OCI-LY3 (cell line): ENCODE results near the gene IL16.

Experiments used
- H2AFZ ChIP-seq: fragments of 200-600, 300-600 bp; shearing (Covaris generic); 2 replicates; pipeline ENCODE4 v1.6.0; 2014; ENCODE audit warnings: antibody characterized with exemption, low read depth, low read length
- H3K27ac ChIP-seq: fragments of 200-600, 300-600 bp; sonication (generic); 2 replicates; pipeline ENCODE4 v1.5.1; 2014; ENCODE audit warnings: mild to moderate bottlenecking, low read length, moderate library complexity, mixed read lengths
- H3K27me3 ChIP-seq: fragments of 200-600, 300-600 bp; sonication (generic); 2 replicates; pipeline ENCODE4 v1.6.1; 2014; ENCODE audit warnings: low read depth, low read length, mixed read lengths
- H3K36me3 ChIP-seq: fragments of 200-600, 300-600 bp; sonication (generic); replicated peaks from 2 replicates; pipeline ENCODE3; 2014; ENCODE audit warnings: low read depth, low read length, mixed read lengths
- H3K4me1 ChIP-seq: fragments of 300-600, 200-600 bp; sonication (generic); 2 replicates; pipeline ENCODE4 v1.6.1; 2014; ENCODE audit warnings: low read length, mixed read lengths
- H3K4me2 ChIP-seq: fragments of 200-600, 300-600 bp; sonication (generic); 2 replicates; pipeline ENCODE4 v1.6.1; 2014; ENCODE audit warnings: low read length, mixed read lengths
- H3K4me3 ChIP-seq: fragments of 300-600, 200-600 bp; sonication (generic); 2 replicates; pipeline ENCODE4 v1.5.1; 2014; ENCODE audit warnings: antibody characterized with exemption, mild to moderate bottlenecking, low read length, moderate library complexity
- H3K79me2 ChIP-seq: fragments of 300-600, 200-600 bp; shearing (Covaris generic); 2 replicates; pipeline ENCODE4 v1.6.1; 2014; ENCODE audit warnings: mild to moderate bottlenecking, low read length, mixed read lengths
- H3K9ac ChIP-seq: fragments of 300-600, 200-600 bp; shearing (Covaris generic); 2 replicates; pipeline ENCODE4 v1.6.0; 2014; ENCODE audit warnings: mild to moderate bottlenecking, low read length, moderate library complexity
- H3K9me3 ChIP-seq: fragments of 200-600, 300-600 bp; shearing (Covaris generic); 2 replicates; pipeline ENCODE4 v1.6.1; 2014; ENCODE audit warnings: low read length, mixed read lengths; ENCODE audit not compliant: insufficient read depth
- H4K20me1 ChIP-seq: fragments of 200-600, 300-600 bp; sonication (generic); 2 replicates; pipeline ENCODE4 v1.6.1; 2016; ENCODE audit warnings: low read length, mixed read lengths; ENCODE audit not compliant: insufficient read depth
- EZH2phosphoT487 ChIP-seq: fragments of 200-600 bp; shearing (Covaris generic); IDR thresholded peaks from 2 replicates; pipeline ENCODE4 v1.6.1; 2018; ENCODE audit warnings: antibody characterized with exemption, mixed run types, low read depth
- TF ChIP-seq, protein P1 (sequence below): fragments of 200-600, 300-600 bp; sonication (generic); IDR thresholded peaks from 2 replicates; pipeline ENCODE4 v1.5.1; 2014; ENCODE audit warnings: antibody characterized with exemption, low read length, low read depth

IL16 gene

DNA sequence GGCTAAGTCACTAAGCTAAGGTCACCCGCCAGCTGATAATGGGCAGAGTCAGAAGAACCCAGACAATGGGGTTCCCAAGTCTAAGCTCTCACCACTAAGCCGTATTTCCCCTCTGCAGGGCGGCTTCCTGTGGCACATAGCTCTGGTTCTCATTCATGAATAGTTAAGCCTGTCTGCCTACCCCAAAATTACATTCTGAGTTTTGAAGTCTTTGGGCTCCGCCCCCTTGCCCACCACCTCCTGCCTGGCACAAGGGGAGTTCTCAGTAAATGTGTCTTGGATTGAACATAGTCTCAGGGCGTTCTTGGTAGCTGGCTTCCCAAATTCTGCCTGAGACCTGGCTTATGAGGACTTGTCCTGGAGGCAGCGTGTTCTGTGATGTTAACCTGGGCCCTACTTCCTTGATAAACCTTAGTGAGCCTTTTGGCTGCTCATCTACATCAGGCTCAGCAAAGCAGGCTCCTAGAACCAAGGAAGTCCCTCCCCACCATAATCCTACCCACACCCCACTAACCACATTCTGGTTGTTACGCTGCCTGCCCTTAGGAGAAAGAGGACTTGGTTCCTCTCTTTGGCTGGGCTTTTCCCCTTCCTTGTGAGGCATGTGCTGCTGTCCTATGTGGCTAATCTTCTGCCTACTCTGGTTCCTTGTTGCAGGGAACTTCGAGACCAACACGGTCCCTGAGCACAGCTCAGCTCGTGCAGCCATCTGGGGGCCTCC lies 72.4 kb downstream of the IL16 start:
- H3K36me3 ChIP-seq: no peaks in the 10 kb centered on the region
- no peak overlapping the region for H3K4me3 ChIP-seq
- H3K27ac ChIP-seq: no peak overlapping the region
- no peak overlapping the region for H3K9ac ChIP-seq
- no peaks in the 10 kb centered on the region for H3K79me2 ChIP-seq
- H4K20me1 ChIP-seq: no peaks in the 10 kb centered on the region
- no peaks in the 10 kb centered on the region for H3K9me3 ChIP-seq
- peaks cover 20% of the 10 kb centered on the region for H3K4me1 ChIP-seq
- H3K4me2 ChIP-seq: no peak overlapping the region
- TF ChIP-seq, protein P1, sequence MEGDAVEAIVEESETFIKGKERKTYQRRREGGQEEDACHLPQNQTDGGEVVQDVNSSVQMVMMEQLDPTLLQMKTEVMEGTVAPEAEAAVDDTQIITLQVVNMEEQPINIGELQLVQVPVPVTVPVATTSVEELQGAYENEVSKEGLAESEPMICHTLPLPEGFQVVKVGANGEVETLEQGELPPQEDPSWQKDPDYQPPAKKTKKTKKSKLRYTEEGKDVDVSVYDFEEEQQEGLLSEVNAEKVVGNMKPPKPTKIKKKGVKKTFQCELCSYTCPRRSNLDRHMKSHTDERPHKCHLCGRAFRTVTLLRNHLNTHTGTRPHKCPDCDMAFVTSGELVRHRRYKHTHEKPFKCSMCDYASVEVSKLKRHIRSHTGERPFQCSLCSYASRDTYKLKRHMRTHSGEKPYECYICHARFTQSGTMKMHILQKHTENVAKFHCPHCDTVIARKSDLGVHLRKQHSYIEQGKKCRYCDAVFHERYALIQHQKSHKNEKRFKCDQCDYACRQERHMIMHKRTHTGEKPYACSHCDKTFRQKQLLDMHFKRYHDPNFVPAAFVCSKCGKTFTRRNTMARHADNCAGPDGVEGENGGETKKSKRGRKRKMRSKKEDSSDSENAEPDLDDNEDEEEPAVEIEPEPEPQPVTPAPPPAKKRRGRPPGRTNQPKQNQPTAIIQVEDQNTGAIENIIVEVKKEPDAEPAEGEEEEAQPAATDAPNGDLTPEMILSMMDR: no peak
- TF ChIP-seq EZH2phosphoT487: no peak
- 0 out of 2 replicates have a peak overlapping the region, but pooled peaks have one; percentile 2 for H2AFZ ChIP-seq
- no peaks in the 10 kb centered on the region for H3K27me3 ChIP-seq

DNA sequence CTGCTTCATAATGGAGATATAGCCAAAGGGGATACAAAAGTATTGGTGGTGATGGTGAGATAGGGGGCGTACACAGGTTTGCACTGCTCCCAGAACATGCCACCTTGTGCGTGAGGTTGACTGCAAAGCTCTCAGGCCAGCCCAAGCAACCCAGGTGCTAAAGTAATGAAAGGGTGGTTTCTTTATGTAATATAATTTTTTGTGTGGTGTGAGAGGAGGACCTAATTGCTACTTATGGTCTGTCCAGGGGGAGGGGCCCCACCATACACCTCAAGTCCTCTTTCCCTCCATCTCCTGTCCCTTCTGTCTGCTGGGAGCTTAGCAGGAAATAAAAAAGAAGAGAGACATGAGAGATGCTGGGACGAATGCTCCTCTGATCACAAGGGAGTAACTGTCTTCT lies 73.5 kb downstream of the IL16 start:
- Histone ChIP-seq H3K79me2 (no peaks in the 10 kb centered on the region), H3K27ac (no peak overlapping the region), H3K9me3 (no peaks in the 10 kb centered on the region), H3K36me3 (no peaks in the 10 kb centered on the region), H3K4me2 (no peak overlapping the region), H4K20me1 (no peaks in the 10 kb centered on the region), H3K27me3 (no peaks in the 10 kb centered on the region), H3K4me1 (peaks cover 22% of the 10 kb centered on the region), H2AFZ (no peak overlapping the region), H3K9ac (no peak overlapping the region), H3K4me3 (no peak overlapping the region)
- TF ChIP-seq, protein P1: no peak
- no peak for TF ChIP-seq EZH2phosphoT487

DNA sequence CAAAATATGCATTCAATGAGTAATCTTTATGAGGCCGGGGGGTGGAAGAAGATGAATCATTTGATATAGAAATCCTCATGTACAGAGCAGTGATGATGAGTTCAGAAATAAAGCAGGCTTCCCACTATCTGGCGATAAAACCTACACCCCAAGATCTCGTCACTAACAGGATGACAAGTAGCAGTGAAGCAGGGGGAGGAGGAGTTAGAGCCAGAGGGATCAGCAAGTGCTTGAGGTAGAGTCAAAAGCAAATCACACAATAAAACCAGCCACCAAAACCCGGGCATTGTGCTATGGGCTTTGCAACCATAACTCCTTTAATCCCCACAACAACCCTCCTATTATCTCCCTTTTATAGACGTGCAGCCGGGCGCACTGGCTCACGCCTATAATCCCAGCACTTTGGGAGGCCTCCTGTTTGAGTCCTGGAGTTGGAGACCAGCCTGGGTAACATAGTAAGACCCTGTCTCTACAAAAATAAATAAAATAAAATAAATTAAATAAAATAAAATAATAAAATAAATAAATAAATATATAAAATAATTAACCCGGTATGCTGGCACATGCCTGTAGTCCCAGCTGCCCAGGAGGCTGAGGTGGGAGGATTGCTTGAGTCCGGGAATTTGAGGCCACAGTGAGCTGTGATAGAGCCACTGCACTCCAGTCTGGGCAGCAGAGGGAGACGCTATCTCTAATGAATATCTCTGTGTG lies 74.3 kb downstream of the IL16 start:
- H3K4me3 ChIP-seq: no peak overlapping the region
- no peak overlapping the region for H3K27ac ChIP-seq
- no peak overlapping the region for H3K4me2 ChIP-seq

More for the DNA sequence above, 74.3 kb downstream of the IL16 start:
- Histone ChIP-seq H3K27me3 (no peaks in the 10 kb centered on the region), H3K9ac (no peak overlapping the region), H2AFZ (no peak overlapping the region), H3K4me1 (peaks cover 23% of the 10 kb centered on the region), H3K36me3 (peaks cover under 1% of the 10 kb centered on the region), H4K20me1 (no peaks in the 10 kb centered on the region), H3K9me3 (peaks cover under 1% of the 10 kb centered on the region; the same call in 1 of the 2 replicates), H3K79me2 (no peaks in the 10 kb centered on the region)
- no peak for TF ChIP-seq EZH2phosphoT487
- TF ChIP-seq, protein P1: no peak
